ENCODE data around the gene PHYKPL.

PHYKPL gene

GRCh38 chr5:178221282-178221681, 11.3 kb downstream of the PHYKPL start:
- DNase-seq (ENCODE audit: low read depth in 1 of 2, low spot score in 1 of 2): peak in 1 of 2 experiments; percentile 60
- TF ChIP-seq SPI1 (IDR thresholded peaks at IDR 0.05; ENCODE audit: borderline replicate concordance, low read depth): peak; percentile 35; the same call in 1 of the 2 replicates
- TF ChIP-seq CTCF (IDR thresholded peaks at IDR 0.05; ENCODE audit: insufficient read depth, low read length): no peak
- H3K27ac ChIP-seq (replicated peaks): peak overlapping the region; percentile 42
- H3K27me3 ChIP-seq (ENCODE audit: insufficient read depth, poor library complexity, severe bottlenecking): no peaks in the 10 kb centered on the region
- no peak overlapping the region for H3K4me3 ChIP-seq (replicated peaks; ENCODE audit: insufficient read depth, low read length)

- Histone ChIP-seq H3K27ac (replicated peaks) (no peak overlapping the region), H3K4me3 (replicated peaks; ENCODE audit: insufficient read depth, low read length) (no peak overlapping the region), H3K27me3 (ENCODE audit: insufficient read depth, poor library complexity, severe bottlenecking) (no peaks in the 10 kb centered on the region)
- no peak for DNase-seq (ENCODE audit: low read depth in 1 of 2, low spot score in 1 of 2)
- TF ChIP-seq SPI1 (IDR thresholded peaks at IDR 0.05; ENCODE audit: borderline replicate concordance, low read depth) (no peak), CTCF (IDR thresholded peaks at IDR 0.05; ENCODE audit: insufficient read depth, low read length) (no peak), GABPA (IDR thresholded peaks at IDR 0.05; ENCODE audit: low read depth) (no peak), POLR2AphosphoS5 (IDR thresholded peaks at IDR 0.05; ENCODE audit: low read depth) (no peak)
- TF ChIP-seq, protein P1, sequence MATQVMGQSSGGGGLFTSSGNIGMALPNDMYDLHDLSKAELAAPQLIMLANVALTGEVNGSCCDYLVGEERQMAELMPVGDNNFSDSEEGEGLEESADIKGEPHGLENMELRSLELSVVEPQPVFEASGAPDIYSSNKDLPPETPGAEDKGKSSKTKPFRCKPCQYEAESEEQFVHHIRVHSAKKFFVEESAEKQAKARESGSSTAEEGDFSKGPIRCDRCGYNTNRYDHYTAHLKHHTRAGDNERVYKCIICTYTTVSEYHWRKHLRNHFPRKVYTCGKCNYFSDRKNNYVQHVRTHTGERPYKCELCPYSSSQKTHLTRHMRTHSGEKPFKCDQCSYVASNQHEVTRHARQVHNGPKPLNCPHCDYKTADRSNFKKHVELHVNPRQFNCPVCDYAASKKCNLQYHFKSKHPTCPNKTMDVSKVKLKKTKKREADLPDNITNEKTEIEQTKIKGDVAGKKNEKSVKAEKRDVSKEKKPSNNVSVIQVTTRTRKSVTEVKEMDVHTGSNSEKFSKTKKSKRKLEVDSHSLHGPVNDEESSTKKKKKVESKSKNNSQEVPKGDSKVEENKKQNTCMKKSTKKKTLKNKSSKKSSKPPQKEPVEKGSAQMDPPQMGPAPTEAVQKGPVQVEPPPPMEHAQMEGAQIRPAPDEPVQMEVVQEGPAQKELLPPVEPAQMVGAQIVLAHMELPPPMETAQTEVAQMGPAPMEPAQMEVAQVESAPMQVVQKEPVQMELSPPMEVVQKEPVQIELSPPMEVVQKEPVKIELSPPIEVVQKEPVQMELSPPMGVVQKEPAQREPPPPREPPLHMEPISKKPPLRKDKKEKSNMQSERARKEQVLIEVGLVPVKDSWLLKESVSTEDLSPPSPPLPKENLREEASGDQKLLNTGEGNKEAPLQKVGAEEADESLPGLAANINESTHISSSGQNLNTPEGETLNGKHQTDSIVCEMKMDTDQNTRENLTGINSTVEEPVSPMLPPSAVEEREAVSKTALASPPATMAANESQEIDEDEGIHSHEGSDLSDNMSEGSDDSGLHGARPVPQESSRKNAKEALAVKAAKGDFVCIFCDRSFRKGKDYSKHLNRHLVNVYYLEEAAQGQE (IDR thresholded peaks at IDR 0.05; ENCODE audit: insufficient replicate concordance, low read depth): no peak
Measured at GRCh38 chr5:178218827-178219226, 13.8 kb downstream of the PHYKPL start.

DNA sequence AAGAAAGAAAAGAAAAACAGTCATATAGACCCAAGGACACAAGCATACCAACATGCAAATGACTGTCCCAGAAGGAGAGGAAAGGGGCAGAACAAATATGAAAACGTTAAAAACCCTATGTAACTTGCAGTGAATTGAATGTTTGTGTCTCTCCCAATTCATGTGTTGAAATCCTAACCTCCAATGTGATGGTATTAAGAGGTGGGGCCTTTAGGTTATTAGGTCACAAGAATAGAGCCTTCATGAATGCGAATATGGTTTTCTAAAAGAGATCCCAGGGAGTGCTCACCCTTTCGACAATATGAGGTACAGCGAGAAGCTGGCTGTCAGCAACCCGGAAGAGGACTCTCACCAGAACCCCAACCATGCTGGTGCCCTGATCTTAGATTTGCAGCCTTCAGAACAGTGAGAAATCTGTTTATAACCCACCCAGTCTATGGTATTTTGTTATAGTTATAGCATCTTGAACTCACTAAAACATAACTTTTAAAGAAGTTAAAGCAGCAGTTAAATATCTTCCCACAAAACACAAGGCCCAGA, 14.3 kb downstream of the PHYKPL start:
- Histone ChIP-seq H3K4me3 (replicated peaks; ENCODE audit: insufficient read depth, low read length) (no peak overlapping the region), H3K27ac (replicated peaks) (no peak overlapping the region), H3K27me3 (ENCODE audit: insufficient read depth, poor library complexity, severe bottlenecking) (no peaks in the 10 kb centered on the region)
- no peak for TF ChIP-seq CTCF (IDR thresholded peaks at IDR 0.05; ENCODE audit: insufficient read depth, low read length)
- TF ChIP-seq, protein P1 (IDR thresholded peaks at IDR 0.05; ENCODE audit: insufficient replicate concordance, low read depth): no peak
- TF ChIP-seq SPI1 (IDR thresholded peaks at IDR 0.05; ENCODE audit: borderline replicate concordance, low read depth): no peak
- TF ChIP-seq GABPA (IDR thresholded peaks at IDR 0.05; ENCODE audit: low read depth): no peak
- no peak for TF ChIP-seq POLR2AphosphoS5 (IDR thresholded peaks at IDR 0.05; ENCODE audit: low read depth)
- DNase-seq (ENCODE audit: low read depth in 1 of 2, low spot score in 1 of 2): no peak

DNA sequence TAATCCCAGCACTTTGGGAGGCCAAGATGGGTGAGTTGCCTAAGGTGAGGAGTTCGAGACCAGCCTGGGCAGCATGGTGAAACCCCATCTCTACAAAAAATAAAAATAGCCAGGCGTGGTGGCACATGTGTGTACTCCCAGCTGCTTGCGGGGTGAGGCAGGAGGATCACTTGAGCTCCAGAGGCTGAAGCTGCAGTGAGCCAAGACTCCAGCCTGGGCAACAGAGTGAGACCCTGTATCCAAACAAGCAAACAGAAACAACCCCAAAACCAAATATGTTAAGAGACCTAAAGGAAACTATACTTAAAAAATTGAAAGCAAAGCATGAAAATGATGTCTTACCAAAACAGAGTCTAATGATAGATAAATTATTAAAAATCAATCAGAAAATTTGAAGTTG, 15.8 kb downstream of the PHYKPL start:
- TF ChIP-seq GABPA (IDR thresholded peaks at IDR 0.05; ENCODE audit: low read depth): no peak
- TF ChIP-seq, protein P1 (IDR thresholded peaks at IDR 0.05; ENCODE audit: insufficient replicate concordance, low read depth): no peak
- no peak for TF ChIP-seq CTCF (IDR thresholded peaks at IDR 0.05; ENCODE audit: insufficient read depth, low read length)
- no peak for TF ChIP-seq POLR2AphosphoS5 (IDR thresholded peaks at IDR 0.05; ENCODE audit: low read depth)
- TF ChIP-seq SPI1 (IDR thresholded peaks at IDR 0.05; ENCODE audit: borderline replicate concordance, low read depth): no peak
- Histone ChIP-seq H3K4me3 (replicated peaks; ENCODE audit: insufficient read depth, low read length) (no peak overlapping the region), H3K27me3 (ENCODE audit: insufficient read depth, poor library complexity, severe bottlenecking) (no peaks in the 10 kb centered on the region), H3K27ac (replicated peaks) (peak overlapping the region; percentile 76)
- no peak for DNase-seq (ENCODE audit: low read depth in 1 of 2, low spot score in 1 of 2)
